Neural cell (in vitro differentiated cells): ENCODE results near the gene COL20A1. TPM values are rescaled to one million over a fixed set of nuclear protein-coding genes. Genes with fewer than 3 reads are reported as not detected.

ENCODE experiments used
- H2AFZ ChIP-seq: fragments of 200-600, 300-800 bp; sonication (generic), shearing (Covaris generic); 2 replicates; pipeline ENCODE4 v1.6.0; 2014; ENCODE audit warnings: low read depth, mild to moderate bottlenecking, antibody characterized with exemption, low read length, moderate library complexity
- H3F3A ChIP-seq: fragments of 200-600 bp; shearing (Covaris generic); 2 replicates; pipeline ENCODE4 v1.6.1; 2016; ENCODE audit warnings: mild to moderate bottlenecking, moderate library complexity, mixed read lengths, antibody characterized with exemption, low read length; ENCODE audit not compliant: insufficient read depth, poor library complexity, severe bottlenecking
- H3K27ac ChIP-seq: fragments of 200-600, 300-800 bp; sonication (generic), shearing (Covaris generic); 2 replicates; pipeline ENCODE4 v1.5.1; 2014; ENCODE audit warnings: mild to moderate bottlenecking, low read length, moderate library complexity
- H3K27me3 ChIP-seq: fragments of 300-800, 200-600 bp; sonication (generic), shearing (Covaris generic); 2 replicates; pipeline ENCODE4 v1.6.0; 2014; ENCODE audit warnings: mild to moderate bottlenecking, low read depth, low read length, moderate library complexity; ENCODE audit not compliant: insufficient read depth
- H3K36me3 ChIP-seq: fragments of 300-800, 200-600 bp; sonication (generic), shearing (Covaris generic); 2 replicates; pipeline ENCODE4 v1.5.1; 2014; ENCODE audit warnings: mild to moderate bottlenecking, antibody characterized with exemption, low read length, moderate library complexity; ENCODE audit not compliant: insufficient read depth
- H3K4me2 ChIP-seq: fragments of 300-800, 200-600 bp; sonication (generic), shearing (Covaris generic); 2 replicates; pipeline ENCODE4 v1.6.0; 2014; ENCODE audit warnings: mild to moderate bottlenecking, low read length
- H3K4me3 ChIP-seq: fragments of 300-800, 200-600 bp; sonication (generic), shearing (Covaris generic); 2 replicates; pipeline ENCODE4 v1.5.1; 2014; ENCODE audit warnings: mild to moderate bottlenecking, low read length, moderate library complexity
- H3K79me2 ChIP-seq: fragments of 200-600 bp; shearing (Covaris generic); replicated peaks from 2 replicates; pipeline ENCODE4 v1.6.0; 2014; ENCODE audit warnings: mild to moderate bottlenecking, low read length, moderate library complexity; ENCODE audit not compliant: insufficient read depth
- H3K9ac ChIP-seq: fragments of 300-800, 200-600 bp; sonication (generic), shearing (Covaris generic); 2 replicates; pipeline ENCODE4 v1.6.1; 2016; ENCODE audit warnings: mild to moderate bottlenecking, low read length, mixed read lengths
- H3K9me2 ChIP-seq: fragments of 200-600 bp; shearing (Covaris generic); 2 replicates; pipeline ENCODE4 v1.6.1; 2016; ENCODE audit warnings: mild to moderate bottlenecking, low read length, mixed read lengths; ENCODE audit not compliant: insufficient read depth
- H3K9me3 ChIP-seq: fragments of 200-600, 300-800 bp; sonication (generic), shearing (Covaris generic); 2 replicates; pipeline ENCODE4 v1.6.1; 2016; ENCODE audit warnings: mild to moderate bottlenecking, mixed run types, low read length, moderate library complexity, mixed read lengths
- H4K20me1 ChIP-seq: fragments of 200-600 bp; shearing (Covaris generic); 2 replicates; pipeline ENCODE4 v1.6.1; 2016; ENCODE audit warnings: mild to moderate bottlenecking, mixed run types; ENCODE audit not compliant: insufficient read depth
- CTCF ChIP-seq: fragments of 450-650 bp; IDR thresholded peaks from 2 replicates; pipeline ENCODE4 v1.5.1; 2014; ENCODE audit warnings: antibody characterized with exemption, mild to moderate bottlenecking, moderate library complexity; ENCODE audit not compliant: poor library complexity, severe bottlenecking
- EP300 ChIP-seq: fragments of 450-650 bp; conservative IDR thresholded peaks from 2 replicates; pipeline ENCODE4 v1.6.1; 2014; ENCODE audit warnings: antibody characterized with exemption, mild to moderate bottlenecking, moderate library complexity; ENCODE audit not compliant: poor library complexity, severe bottlenecking
- EZH2 ChIP-seq: fragments of 200-600, 300-800 bp; shearing (Covaris generic), sonication (generic); IDR thresholded peaks from 2 replicates; pipeline ENCODE4 v1.6.1; 2014; ENCODE audit warnings: antibody characterized with exemption, low read length, borderline replicate concordance, mild to moderate bottlenecking; ENCODE audit not compliant: insufficient read depth, poor library complexity, severe bottlenecking
- MXI1 ChIP-seq: fragments of 450-650 bp; conservative IDR thresholded peaks from 2 replicates; pipeline ENCODE4 v1.6.1; 2014; ENCODE audit warnings: antibody characterized with exemption, mild to moderate bottlenecking; ENCODE audit not compliant: poor library complexity, severe bottlenecking
- POLR2AphosphoS5 ChIP-seq: IDR thresholded peaks from 2 replicates; pipeline ENCODE4 v1.6.1; 2012
- RAD21 ChIP-seq: fragments of 450-650 bp; conservative IDR thresholded peaks from 2 replicates; pipeline ENCODE4 v1.6.1; 2014; ENCODE audit warnings: antibody characterized with exemption, mild to moderate bottlenecking, moderate library complexity
- REST ChIP-seq: IDR thresholded peaks from 2 replicates; pipeline ENCODE4 v1.6.1; 2012; ENCODE audit warnings: borderline replicate concordance
- SMC3 ChIP-seq: fragments of 450-650 bp; conservative IDR thresholded peaks from 2 replicates; pipeline ENCODE4 v1.6.1; 2014; ENCODE audit warnings: antibody characterized with exemption, mild to moderate bottlenecking, moderate library complexity; ENCODE audit not compliant: poor library complexity
- TAF1 ChIP-seq: IDR thresholded peaks from 2 replicates; pipeline ENCODE4 v1.6.1; 2012; ENCODE audit warnings: low read depth
- polyA plus RNA-seq: library from polyadenylated mRNA; depleted of rRNA; stranded (reverse); fragments of >200 nt; gene quantifications from 2 replicates; pipeline ENCODE4 v1.2.3, GENCODE V29; 2014

Gene COL20A1
- polyA plus RNA-seq, 1 donor from 2014 or later: 1.1 TPM

- no peak for TF ChIP-seq POLR2AphosphoS5
- no peak for TF ChIP-seq SMC3
- no peak for TF ChIP-seq RAD21
- TF ChIP-seq EZH2: no peak
- TF ChIP-seq REST: no peak
- no peak for TF ChIP-seq TAF1
- TF ChIP-seq MXI1: no peak
- Histone ChIP-seq H2AFZ (no peak overlapping the region), H3K9me2 (no peaks in the 10 kb centered on the region), H3K79me2 (no peaks in the 10 kb centered on the region), H4K20me1 (no peaks in the 10 kb centered on the region), H3K27ac (no peak overlapping the region), H3K9me3 (no peaks in the 10 kb centered on the region), H3K4me3 (no peak overlapping the region), H3K4me2 (no peak overlapping the region), H3K9ac (no peak overlapping the region), H3K27me3 (no peaks in the 10 kb centered on the region), H3K36me3 (no peaks in the 10 kb centered on the region), H3F3A (no peaks in the 10 kb centered on the region)
These were observed 72.0 kb downstream of the COL20A1 start for GRCh38 chr20:63364801-63365585.

GRCh38 chr20:63365601-63366389 is 72.8 kb downstream of the COL20A1 start:
- Histone ChIP-seq H4K20me1 (no peaks in the 10 kb centered on the region), H3K27me3 (no peaks in the 10 kb centered on the region), H3K9me2 (no peaks in the 10 kb centered on the region), H2AFZ (no peak overlapping the region), H3K9ac (no peak overlapping the region), H3K36me3 (no peaks in the 10 kb centered on the region), H3K27ac (no peak overlapping the region), H3K79me2 (no peaks in the 10 kb centered on the region), H3K4me2 (no peak overlapping the region), H3F3A (no peaks in the 10 kb centered on the region), H3K9me3 (no peaks in the 10 kb centered on the region), H3K4me3 (no peak overlapping the region)
- TF ChIP-seq TAF1 (no peak), REST (no peak), MXI1 (no peak), CTCF (no peak), EP300 (no peak), SMC3 (no peak), RAD21 (no peak), EZH2 (no peak), POLR2AphosphoS5 (no peak)
